ENCODE data around the gene CTSW. TPM values are rescaled to one million over a fixed set of nuclear protein-coding genes. Genes with fewer than 3 reads are reported as not detected.
"Not testable (repeated sequence)": the region's sequence is repeated elsewhere in the genome, so short reads cannot be mapped to it uniquely, and the experiment has no call there.

Gene CTSW
- total RNA-seq, 1 donor from 2014 or later, result 17.2 TPM

GRCh38 chr11:65844231-65844872 lies 35.3 kb upstream of the CTSW start:
- no peak for DNase-seq
- no peak for TF ChIP-seq CTCF (IDR thresholded peaks at IDR 0.05)
- Histone ChIP-seq H3K4me3 (no peak overlapping the region), H3K36me3 (no peaks in the 10 kb centered on the region), H3K9me3 (no peaks in the 10 kb centered on the region), H3K27me3 (no peaks in the 10 kb centered on the region), H3K4me1 (no peaks in the 10 kb centered on the region), H3K27ac (no peak overlapping the region)
- ATAC-seq, result no peak
- intact Hi-C loops (cut with DNase I), result no loop called here

GRCh38 chr11:65847746-65848145 lies 31.9 kb upstream of the CTSW start:
- DNase-seq (no peak), ATAC-seq (no peak)
- TF ChIP-seq CTCF (IDR thresholded peaks at IDR 0.05), result no peak
- H3K27ac ChIP-seq, result no peak overlapping the region
- no peaks in the 10 kb centered on the region for H3K4me1 ChIP-seq
- H3K9me3 ChIP-seq, result no peaks in the 10 kb centered on the region
- H3K27me3 ChIP-seq, result no peaks in the 10 kb centered on the region
- peaks cover 13% of the 10 kb centered on the region for H3K36me3 ChIP-seq
- intact Hi-C loops (cut with DNase I), result no loop called here
- no peak overlapping the region for H3K4me3 ChIP-seq

GRCh38 chr11:65848693-65849092 lies 30.9 kb upstream of the CTSW start:
- H3K27me3 ChIP-seq; intact Hi-C loops (cut with DNase I); DNase-seq; ATAC-seq; H3K9me3 ChIP-seq; H3K27ac ChIP-seq; H3K4me3 ChIP-seq; H3K4me1 ChIP-seq: not testable (repeated sequence)
- peaks cover 22% of the 10 kb centered on the region for H3K36me3 ChIP-seq

- intact Hi-C loops (cut with DNase I), result no loop called here
- peaks cover 29% of the 10 kb centered on the region for H3K36me3 ChIP-seq
- no peak overlapping the region for H3K27ac ChIP-seq
- H3K4me1 ChIP-seq, result no peaks in the 10 kb centered on the region
- TF ChIP-seq CTCF (IDR thresholded peaks at IDR 0.05), result no peak
- H3K9me3 ChIP-seq, result no peaks in the 10 kb centered on the region
- DNase-seq (no peak), ATAC-seq (no peak)
- H3K4me3 ChIP-seq, result no peak overlapping the region
- no peaks in the 10 kb centered on the region for H3K27me3 ChIP-seq
Observed at GRCh38 chr11:65849366-65849765, 30.3 kb upstream of the CTSW start.

- intact Hi-C loops (cut with DNase I), result no loop called here
- H3K9me3 ChIP-seq, result no peaks in the 10 kb centered on the region
- DNase-seq, result peak; percentile 67
Observed at GRCh38 chr11:65849771-65850216, 29.8 kb upstream of the CTSW start.

More at GRCh38 chr11:65849771-65850216, 29.8 kb upstream of the CTSW start:
- Histone ChIP-seq H3K27me3 (no peaks in the 10 kb centered on the region), H3K36me3 (peaks cover 33% of the 10 kb centered on the region), H3K4me1 (no peaks in the 10 kb centered on the region), H3K27ac (no peak overlapping the region), H3K4me3 (no peak overlapping the region)
- no peak for TF ChIP-seq CTCF (IDR thresholded peaks at IDR 0.05)
- ATAC-seq, result no peak

All from upper lobe of right lung (tissue), 1 donor.